NCI-H128 (cell line): ENCODE results near the gene TTC36.
"Not testable (repeated sequence)": the region's sequence is repeated elsewhere in the genome, so short reads cannot be mapped to it uniquely, and the experiment has no call there.

Experiments
- DNase-seq: peaks from one replicate; lab custom pipeline; 2025; ENCODE audit not compliant: unreplicated experiment; lab: John Stamatoyannopoulos, UW

TTC36 gene, protein sequence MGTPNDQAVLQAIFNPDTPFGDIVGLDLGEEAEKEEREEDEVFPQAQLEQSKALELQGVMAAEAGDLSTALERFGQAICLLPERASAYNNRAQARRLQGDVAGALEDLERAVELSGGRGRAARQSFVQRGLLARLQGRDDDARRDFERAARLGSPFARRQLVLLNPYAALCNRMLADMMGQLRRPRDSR

GRCh38 chr11:118527109-118527508 is at the start of gene TTC36:
TTC36 (plus strand) TSS chr11:118527474; CDS start chr11:118527495, 21 bp downstream.
- no peak for DNase-seq

- DNase-seq: not testable (repeated sequence)
Measured at GRCh38 chr11:118481238-118481637, 46.0 kb upstream of the TTC36 start.

- no peak for DNase-seq
Measured at GRCh38 chr11:118484405-118484804, 42.9 kb upstream of the TTC36 start.

- DNase-seq: no peak
Measured at GRCh38 chr11:118485273-118485672, 42.0 kb upstream of the TTC36 start.

GRCh38 chr11:118488480-118489109 is 38.7 kb upstream of the TTC36 start:
- DNase-seq: peak; percentile 41

- no peak for DNase-seq
Measured at GRCh38 chr11:118491041-118491440, 36.2 kb upstream of the TTC36 start.

GRCh38 chr11:118497831-118498230 is 29.4 kb upstream of the TTC36 start:
- DNase-seq: no peak

GRCh38 chr11:118503216-118503615 is 24.1 kb upstream of the TTC36 start:
- DNase-seq: no peak

DNA sequence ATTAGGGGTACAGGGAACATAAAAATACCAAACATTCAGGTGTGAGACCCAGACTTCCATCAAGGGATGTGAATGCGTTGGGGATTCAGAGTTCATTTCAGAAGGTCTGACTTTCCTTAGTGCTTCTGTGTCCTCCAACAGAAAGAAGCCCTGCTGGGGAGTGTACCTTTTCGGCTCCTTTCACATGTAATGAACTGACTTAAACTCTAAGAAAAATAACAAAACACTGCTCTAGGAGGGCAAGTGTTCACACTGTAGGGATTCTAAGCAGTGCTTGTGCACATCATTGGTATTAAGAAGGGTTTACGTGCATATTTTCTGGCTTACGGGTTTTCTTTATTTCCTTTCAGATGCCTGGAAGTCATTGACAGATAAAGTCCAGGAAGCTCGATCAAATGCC is 15.7 kb upstream of the TTC36 start:
- no peak for DNase-seq

GRCh38 chr11:118514103-118514502 is 13.2 kb upstream of the TTC36 start:
- DNase-seq: no peak

GRCh38 chr11:118519549-118519948 is 7.7 kb upstream of the TTC36 start:
- DNase-seq: no peak

- no peak for DNase-seq
Measured at GRCh38 chr11:118521892-118522311, 5.4 kb upstream of the TTC36 start.

- no peak for DNase-seq
Measured at GRCh38 chr11:118522571-118523072, 4.7 kb upstream of the TTC36 start.

- DNase-seq: no peak
Measured at GRCh38 chr11:118524356-118524755, 2.9 kb upstream of the TTC36 start.

- no peak for DNase-seq
Measured at GRCh38 chr11:118524757-118525470, 2.4 kb upstream of the TTC36 start.

DNA sequence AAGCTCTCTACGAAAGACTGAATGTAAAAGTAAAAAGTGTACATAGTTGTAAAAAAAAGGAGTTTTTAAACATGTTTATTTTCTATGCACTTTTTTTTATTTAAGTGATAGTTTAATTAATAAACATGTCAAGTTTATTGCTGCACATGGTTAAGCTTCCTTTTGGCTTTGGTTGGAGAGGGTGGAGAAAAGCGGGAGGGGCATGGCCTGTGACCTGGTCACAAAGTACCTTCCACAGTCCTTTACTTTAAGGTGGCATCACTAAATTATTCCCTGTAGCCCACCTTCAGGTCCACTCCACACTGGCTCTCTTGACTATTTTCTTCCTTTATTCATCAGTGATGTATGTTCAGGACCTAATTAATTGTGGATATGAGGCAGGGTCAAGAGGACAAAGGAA is 586 bp upstream of the TTC36 start:
- no peak for DNase-seq

DNA sequence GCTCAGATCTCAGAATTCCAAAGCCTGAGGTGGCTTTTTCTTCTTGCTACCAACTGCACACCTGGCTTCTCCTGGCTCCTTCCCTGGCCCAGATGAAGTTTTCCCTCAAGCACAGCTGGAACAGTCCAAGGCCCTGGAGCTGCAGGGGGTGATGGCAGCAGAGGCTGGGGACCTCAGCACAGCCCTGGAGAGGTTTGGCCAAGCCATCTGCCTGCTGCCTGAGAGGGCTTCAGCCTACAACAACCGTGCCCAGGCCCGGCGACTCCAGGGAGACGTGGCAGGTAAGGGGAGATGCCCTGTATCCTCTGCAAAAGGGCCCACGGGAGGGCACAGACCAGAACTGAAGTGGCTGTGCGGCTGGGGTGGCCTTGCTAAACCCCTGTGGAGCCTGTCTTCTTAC is 1.2 kb downstream of the TTC36 start:
- no peak for DNase-seq

- DNase-seq: no peak
Measured at GRCh38 chr11:118529584-118530175, 2.4 kb downstream of the TTC36 start.

DNA sequence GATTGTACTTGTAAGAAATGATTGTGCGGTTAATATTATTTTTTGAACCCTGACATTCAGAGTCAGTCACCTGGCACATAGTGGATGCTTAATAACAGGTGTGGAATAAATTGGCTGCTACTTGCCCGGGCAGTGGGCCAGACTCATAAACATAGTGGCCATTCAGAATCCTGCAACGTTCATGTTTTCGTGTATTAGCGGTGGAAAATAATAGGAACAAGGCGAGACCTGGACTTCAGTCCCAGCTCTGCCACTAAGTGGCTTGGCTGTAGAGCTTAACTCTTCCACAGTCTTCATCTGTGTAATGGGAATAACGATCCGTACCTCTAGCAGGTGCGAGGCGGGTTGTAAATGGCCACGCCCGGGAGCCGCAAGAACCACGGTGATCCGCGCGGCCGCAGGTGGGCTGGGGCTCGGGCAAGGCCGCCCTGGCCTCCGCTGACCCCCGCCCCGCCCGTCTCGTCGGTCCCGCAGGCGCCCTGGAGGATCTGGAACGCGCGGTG is 3.0 kb downstream of the TTC36 start:
- no peak for DNase-seq

DNA sequence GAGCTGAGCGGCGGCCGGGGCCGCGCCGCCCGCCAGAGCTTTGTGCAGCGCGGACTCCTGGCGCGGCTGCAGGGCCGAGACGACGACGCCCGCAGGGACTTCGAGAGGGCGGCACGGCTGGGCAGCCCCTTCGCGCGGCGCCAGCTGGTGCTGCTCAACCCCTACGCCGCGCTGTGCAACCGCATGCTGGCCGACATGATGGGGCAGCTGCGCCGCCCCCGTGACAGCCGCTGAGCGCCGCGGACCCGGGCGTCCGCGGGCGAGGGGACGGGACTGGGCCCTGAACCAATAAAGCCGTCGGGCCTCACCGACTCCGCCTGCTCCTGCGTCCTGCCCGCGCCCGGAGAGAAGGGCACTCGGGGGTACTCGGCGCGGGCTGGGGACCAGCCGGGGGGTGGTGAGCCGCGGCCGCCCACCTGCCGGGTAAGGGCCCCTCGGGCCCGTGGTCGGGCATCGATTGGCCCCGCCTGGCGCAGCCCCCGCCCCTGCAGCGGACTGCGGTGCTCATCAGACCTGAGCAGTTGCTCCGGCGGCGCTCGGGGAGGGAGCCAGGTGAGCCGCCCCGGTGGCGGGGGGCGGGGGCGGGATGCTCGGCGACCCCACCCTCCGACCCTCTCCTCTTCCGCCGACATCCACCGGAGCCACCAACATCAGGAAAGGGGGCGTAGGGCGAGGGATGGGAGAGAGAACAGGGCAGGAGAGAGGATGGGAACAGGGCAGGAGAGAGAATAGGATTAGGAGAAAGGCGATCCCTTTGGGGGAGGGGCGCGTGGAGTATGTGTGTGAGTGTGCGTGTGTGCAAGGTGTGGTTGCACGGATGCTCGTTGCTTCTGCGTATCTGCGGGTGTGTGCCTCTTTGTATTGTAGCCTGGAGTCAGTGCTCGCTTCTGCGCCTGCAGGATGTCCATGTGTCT is 3.7 kb downstream of the TTC36 start, which contains the start of gene TMEM25:
Gene TMEM25, plus strand, starts transcription at position 510 of the 914 bp plus-strand sequence. CDS start 610 bp downstream, outside the sequence.
- DNase-seq: peak; percentile 29
